ENCODE data around the gene LYPD8.

LYPD8 gene

DNA sequence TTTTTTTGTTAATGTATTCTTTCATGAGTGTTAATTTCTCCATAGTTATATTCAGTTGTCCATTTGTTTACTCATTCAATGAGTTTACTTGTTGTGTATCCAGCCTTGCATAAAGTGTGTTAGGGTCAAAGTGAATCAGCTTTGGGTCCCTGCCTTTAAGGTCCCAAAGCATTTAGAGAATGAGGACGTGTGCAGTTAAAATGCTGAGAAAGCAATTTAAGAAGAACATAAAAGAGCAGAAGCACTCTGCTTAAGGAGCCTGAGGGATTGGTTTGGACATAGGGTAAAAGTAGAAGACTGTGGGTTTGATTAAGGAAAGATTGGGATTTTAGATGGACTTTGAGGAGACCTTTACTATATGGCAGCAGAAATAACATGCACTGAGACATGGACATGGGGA lies 56.5 kb downstream of the LYPD8 start:
- no peak for ATAC-seq
- DNase-seq: no peak

DNA sequence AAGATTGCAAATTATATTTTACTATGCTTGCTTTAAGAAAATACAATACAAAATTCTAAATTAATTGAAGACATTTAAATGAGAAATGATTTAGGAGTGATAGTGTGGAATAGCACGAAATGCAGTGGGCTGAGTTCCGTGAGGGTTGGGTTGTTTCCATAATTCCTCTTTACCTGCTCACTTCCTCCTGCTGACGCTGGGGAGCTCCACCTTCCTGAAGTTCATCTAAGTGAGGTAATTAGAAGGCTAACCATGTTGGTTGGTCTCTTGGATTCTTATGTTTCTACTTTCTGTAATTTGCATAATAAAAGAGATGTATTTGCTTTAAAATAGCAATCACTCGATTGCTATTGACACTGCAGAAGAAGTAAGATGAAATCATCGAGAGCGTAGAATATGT lies 57.7 kb downstream of the LYPD8 start:
- ATAC-seq: no peak

DNA sequence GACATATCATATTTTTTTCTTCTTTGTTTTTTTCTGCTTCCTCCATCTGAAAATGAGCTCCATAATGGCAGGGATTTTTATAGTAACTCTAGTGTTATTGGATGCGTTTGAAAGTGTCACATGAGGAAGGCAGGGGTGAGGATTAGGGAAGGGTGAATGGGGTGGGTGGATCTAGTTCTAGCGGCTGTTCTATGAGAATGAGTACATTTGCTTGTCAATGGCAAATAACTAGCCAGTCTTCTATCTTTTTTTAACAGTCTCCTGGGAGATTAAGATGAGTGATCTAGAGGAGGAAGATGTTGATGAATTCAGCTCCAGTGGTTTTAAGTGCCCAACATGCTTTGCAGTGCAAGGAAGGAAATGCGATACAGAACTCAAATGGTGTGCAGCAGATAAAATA lies 58.8 kb downstream of the LYPD8 start:
- DNase-seq (no peak), ATAC-seq (no peak)

More for the DNA sequence above, 57.7 kb downstream of the LYPD8 start:
- DNase-seq: no peak

DNA sequence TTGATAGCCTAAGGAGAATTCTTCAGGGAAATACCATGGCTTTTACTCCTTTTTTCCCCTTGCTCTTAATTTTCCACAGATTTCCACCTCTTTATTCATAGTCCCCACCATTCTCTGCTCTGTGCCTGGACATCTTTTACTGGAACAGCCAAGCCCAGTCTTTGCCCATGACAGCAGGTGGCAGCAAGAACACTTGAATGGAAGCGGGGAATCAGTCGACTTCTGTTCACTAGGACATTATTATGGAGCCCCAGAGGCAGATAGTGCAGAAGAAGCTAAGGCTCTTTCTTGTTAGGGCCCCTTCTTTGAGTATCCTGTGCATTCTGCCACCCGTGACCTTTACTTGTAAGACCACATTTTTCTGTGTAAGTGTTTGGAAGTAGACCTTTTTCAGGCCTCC lies 59.3 kb downstream of the LYPD8 start:
- DNase-seq (no peak), ATAC-seq (no peak)

DNA sequence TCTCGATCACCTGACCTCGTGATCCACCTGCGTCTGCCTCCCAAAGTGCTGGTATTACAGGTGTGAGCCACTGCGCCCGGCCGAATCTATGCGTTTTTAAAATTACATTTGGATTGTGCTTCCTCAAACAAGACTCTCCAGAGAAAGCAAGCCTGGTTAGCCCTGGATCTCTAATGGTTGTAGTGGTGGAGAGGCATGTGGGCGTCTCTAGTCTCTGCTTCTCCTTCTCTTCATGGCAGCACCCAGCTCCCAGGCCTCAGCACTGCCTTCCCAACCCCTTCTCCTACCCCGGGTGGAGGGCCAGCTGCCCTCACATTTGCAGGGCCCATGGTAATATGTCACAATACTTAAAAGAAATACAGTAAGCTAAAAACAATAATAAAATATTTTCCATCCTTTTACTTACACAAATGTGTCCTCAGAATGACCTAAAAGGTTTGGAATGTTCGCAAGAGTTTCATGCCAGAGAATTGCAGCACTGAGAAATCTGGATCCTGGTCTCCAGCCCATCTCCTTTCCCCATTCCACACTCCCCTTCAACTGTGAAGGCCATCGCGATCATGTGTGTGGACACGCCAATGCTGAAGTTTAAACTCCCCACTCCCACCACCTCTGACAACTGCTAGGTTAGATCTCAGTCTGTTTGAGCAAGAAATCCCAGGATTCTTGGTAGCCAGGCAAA lies 60.0 kb downstream of the LYPD8 start:
- DNase-seq: no peak
- no peak for ATAC-seq

DNA sequence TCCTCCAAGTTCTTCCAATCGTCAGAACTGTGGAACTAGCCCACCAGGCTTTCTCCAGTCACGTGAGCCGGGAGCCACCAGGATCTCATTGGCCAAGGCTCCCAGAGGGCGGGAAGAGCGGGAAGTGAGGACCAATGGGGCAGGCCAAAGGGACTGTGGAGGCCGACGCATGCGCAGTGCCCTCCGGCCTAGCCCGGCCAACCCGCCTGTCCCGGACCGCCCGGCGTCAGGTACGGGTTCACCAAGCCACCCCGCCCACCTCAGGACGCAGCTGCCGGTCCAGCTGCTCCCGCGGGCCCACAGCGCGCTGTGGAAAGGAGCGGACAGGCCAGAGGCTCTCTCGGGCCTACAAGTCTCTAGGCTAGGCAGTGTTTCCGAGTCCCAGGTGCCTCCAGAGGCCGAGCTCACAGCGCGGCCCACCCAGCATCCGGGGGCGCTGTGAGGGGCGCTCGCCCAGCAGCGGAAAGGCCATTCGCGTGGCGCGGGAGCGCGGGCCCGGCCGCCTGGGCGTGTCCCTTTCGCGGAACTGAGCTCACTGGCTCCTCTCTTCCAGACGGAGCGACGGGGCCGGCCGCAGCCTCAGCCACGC lies 63.9 kb downstream of the LYPD8 start:
- no peak for DNase-seq
- no peak for ATAC-seq
